IPS-NIHi11 (cell line): Measurements from ENCODE around the gene MARCKS.

ENCODE experiments used
- DNase-seq: peaks from one replicate; pipeline ENCODE4 v3.0.0; 2012; ENCODE audit warnings: mixed read lengths, low spot score

MARCKS gene, protein sequence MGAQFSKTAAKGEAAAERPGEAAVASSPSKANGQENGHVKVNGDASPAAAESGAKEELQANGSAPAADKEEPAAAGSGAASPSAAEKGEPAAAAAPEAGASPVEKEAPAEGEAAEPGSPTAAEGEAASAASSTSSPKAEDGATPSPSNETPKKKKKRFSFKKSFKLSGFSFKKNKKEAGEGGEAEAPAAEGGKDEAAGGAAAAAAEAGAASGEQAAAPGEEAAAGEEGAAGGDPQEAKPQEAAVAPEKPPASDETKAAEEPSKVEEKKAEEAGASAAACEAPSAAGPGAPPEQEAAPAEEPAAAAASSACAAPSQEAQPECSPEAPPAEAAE

DNA sequence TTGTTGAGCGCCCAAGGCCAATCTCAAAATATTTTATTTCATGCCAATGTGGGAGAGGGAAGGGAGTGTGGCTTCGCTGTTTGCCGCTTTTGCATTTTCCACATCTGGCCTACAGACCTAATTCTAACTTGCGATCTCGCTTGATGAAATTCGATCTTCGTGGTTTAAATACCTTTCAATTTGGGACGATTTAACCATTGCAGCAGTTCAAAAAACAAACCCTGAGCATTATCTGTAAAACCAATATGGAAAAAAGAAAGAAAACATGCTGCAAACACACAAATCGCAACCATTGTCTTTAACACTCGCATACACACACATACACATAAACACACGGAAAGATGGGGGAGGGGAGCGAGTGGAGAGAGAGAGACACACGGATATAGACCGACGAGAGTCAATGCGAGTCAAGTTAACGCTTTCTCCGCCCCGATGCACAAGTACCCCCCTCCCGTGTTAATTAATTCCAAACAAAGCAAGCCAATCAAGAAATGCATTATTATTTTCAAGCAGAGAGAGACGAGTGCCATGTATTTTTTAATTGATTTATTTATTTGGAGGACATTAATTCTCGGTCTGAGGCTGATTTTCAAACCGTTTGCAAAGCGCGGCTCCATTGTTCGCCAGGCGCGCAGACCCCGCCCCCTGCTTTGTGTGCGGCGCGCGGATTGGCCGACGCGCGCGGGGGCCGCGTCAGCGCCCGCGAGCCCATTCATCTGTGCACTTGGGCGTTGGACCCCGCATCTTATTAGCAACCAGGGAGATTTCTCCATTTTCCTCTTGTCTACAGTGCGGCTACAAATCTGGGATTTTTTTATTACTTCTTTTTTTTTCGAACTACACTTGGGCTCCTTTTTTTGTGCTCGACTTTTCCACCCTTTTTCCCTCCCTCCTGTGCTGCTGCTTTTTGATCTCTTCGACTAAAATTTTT is at the start of gene MARCKS:
Gene MARCKS, plus strand, starts transcription at position 721 of the 931 bp plus-strand sequence. CDS start 401 bp downstream, outside the sequence.
- DNase-seq, result peak; percentile 86

DNA sequence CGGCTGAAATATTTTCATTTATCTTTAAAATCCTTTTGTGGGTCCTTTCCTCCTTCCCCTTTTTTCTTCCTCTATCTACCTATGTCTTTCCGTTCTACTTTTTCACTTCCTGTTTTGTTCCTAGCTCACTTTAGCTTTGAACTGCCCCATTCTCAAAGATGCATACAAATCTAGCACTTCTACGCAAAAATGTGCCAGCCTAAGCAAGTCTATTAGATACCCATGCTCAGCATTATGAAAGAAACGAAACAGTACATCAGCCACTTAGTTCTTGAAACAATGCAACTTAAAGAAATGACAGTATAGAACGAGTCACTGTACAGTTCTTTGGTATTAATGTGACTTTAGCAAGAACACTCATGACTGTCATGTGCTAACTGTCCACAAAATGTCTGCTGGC is 47.3 kb upstream of the MARCKS start:
- DNase-seq, result no peak

DNA sequence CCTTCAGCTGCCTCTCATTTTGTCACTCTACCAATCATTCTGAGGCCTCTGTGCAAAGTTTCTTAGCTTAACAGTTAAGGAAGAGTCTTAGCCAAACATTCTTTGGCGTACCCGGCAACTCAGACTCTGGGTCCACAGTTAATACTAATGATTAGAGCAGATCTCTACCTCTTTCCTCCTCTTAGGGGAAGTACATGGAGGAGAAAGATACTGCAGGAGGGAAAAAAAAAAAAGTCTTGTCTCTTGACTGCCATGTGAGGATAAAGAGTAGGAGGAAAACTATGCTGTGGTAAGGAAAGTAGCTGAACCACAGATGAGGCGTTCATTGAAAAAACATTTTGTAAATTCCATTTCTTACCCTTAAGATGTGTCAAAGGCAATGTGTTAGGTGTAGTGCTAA is 44.0 kb upstream of the MARCKS start:
- no peak for DNase-seq

DNA sequence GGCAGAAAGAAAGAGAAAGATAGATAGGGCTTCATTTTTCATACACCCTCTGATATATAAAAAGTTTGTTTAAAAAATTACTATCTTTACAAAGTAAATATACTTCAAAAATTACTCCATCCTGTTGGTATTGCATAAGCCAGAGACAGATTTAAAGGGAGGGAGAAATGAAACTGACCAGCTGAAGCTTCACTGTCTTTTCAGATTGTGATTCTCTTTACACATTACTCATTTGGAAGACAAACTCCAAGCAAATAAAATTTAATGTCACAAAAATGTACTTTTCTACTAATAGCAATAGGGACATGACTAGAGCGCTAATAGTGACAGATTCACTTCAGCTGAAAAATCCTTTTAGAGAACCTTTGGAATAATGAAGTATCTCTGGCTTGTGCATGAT is 38.6 kb upstream of the MARCKS start:
- DNase-seq, result no peak

DNA sequence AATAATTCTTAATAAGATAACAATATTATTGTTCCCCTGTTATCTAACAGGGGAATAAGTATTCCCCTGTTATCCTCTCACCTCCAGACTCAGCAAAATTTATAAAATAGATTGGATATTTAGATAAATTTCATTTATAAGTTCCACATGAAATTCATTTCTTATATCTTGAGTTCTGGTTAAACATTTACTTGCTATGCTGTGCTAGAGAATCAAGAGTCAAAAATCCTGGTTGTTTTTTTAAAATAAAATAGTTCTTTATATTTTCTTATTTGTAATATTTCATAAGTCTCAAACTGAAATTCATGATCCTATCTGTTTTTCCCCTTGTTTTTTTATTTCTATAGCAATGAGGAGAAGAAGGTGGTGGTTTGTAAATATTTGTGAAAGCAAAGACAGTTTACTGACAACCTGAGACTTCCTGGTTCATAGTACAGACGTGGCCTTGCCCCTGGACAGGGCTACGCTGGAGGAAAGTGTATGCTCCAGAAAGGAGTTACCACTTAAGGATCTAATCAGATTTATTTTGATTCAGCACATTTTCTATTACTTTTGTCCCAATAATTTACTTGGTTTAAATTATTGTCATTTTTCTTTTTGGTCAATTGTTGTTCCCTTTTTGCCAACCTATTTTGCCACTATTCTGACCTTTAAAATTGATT is 37.8 kb upstream of the MARCKS start:
- no peak for DNase-seq

DNA sequence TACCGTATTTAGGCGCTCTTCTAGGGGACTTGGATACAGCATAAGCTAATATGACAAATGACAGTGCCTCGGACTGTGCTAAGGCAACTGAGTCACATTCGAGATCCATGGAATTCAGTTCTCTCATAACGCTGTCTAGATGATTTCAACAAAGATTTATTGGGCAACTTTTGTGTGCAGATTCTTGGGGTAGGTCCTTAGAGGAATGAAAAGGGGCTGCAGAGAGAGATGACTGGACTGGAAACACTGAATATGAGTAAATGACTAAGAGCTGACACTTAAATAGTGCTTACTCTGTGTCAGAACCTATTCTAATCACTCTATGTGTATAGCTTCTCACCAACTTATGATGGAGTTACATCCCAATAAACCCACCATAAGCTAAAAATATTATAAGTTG is 36.4 kb upstream of the MARCKS start:
- DNase-seq, result no peak

DNA sequence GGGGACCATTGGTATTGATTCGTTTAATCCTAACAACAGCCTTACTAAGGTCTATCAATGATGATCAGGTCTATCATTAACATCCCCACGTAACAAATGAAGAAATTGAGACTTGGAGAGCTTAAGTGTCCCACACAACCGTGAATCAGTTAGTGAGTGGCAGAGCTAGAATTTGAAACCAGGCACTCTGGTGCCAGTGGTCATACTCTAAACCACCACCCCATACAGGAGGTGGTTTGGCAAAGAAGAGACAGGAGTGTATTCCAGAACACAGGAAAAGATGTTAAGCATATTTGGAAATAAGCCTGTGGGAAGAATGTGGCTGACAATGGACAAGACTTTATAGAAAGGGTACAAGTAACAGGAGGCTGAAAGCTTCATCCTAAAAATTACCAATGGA is 35.7 kb upstream of the MARCKS start:
- no peak for DNase-seq

DNA sequence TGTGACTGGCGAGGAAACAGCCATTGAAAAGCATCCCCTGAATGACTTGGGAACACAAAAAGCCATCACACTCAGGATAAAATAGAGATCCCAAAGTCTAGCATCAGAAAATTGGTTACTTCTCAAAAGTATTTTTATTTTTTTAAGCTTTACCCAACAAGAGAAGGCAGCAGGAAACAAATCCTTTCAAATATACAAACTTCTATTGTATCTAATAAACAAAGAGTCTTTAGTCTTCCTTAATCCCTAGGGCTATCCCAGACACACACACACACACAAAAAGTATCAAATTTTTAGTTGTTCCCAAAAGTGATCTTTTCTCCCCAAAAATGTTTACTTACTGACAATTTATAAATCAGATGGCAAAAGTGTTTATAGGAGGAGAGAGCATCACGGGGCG is 33.2 kb upstream of the MARCKS start:
- DNase-seq, result no peak

DNA sequence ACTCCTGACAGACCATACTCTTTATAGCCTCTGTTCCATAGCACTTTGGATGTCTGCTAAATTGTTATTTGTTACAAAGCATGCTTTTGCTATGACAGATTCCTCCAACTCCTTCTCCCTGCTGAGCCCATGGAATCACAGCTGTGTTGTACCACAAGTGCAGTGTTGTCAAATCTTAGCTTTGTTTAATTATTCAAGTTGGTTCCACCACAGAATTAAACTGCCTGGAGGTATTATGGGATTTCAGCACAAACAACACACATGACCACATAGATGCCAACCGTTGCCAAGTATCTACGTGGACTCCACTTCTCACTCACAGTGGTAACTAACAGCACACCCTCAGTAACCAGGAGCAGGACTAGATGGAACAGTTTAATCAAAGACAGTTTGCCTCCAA is 32.7 kb upstream of the MARCKS start:
- DNase-seq, result no peak

DNA sequence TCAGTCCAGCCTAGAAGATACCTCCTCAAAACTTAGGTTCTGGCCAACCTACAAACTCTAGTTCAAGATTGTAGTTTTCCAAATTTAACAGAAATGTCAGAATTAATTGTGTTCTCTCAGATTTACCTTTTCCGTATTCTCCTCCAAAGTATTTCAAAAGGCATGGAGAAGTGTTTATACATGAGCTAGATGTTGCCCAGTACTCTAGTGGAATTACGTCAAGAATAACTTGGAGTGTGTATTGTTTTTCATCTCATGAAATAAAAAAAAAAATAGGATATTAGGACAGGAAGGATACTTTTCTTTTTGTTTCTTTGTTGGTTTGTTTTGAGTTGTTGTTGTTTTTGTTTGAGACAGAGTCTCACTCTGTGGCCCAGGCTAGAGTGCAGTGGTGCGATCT is 32.3 kb upstream of the MARCKS start:
- no peak for DNase-seq

DNA sequence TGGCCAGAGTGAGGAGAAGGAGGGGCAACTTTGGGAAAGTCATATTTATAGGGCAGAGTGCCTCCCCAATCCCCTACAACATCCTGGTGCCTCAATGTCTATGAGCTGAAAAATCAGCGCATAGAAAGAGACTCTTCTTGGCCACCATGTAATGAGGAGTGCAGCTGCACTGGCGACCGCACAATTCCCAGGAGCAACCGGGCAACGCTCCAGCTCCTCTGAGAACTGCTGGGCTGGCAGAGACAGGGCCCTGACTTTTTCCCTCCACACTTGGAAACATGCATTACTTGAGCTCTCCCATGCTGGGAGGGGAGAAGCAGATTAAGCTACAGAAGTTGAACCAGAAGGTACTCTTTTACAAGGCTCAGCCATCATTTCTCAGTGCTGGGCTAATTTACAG is 31.4 kb upstream of the MARCKS start:
- DNase-seq, result peak; percentile 17

DNA sequence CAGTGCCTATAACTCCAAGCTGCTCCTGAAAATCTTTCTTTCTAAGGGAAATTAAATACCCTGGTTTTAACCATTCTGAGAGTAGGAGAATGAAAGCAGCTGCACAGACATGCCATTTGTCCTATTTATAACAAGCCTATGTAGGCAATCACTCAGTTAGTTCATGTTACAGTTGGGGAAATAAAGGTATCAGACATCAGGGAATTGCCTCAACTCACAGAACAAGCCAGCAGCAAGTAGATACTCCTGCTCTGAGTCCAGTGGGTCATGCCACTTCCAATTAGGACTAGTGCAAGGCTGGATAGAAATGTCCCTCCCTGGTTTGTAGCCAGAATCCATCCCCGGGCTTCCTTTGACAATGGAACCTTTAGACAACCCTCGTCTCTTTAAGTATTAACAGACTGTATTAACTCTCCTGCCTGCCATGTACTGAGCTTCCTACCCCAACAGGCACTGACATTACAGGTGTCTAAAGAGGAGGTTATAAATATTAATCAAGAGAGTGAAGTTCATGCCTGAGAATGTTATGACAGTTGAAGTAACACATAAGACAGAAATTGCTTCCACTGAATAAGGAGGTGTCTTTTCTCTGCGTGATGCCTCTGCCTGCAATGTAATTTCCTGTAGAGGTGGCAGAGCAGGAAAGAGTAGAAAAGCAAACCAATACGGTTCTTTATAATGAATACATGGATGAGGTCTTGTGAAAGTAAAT is 28.0 kb upstream of the MARCKS start:
- no peak for DNase-seq

DNA sequence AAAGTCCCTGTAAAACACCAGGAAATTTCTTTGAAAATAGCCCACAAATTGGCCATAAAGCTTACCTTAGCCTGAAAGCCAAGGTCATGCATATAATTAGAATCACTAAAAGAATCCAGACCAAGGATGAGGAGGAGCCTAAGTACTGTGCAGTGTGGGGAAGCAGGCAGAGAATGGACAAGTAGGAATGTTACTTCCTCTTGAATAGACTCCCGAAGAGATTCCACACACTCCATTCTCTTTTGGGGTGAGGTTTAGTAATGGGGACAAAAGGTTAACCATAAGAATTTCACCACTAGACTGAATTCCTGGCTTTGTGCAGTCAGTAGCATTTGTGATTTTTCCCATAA is 27.5 kb upstream of the MARCKS start:
- DNase-seq, result no peak

DNA sequence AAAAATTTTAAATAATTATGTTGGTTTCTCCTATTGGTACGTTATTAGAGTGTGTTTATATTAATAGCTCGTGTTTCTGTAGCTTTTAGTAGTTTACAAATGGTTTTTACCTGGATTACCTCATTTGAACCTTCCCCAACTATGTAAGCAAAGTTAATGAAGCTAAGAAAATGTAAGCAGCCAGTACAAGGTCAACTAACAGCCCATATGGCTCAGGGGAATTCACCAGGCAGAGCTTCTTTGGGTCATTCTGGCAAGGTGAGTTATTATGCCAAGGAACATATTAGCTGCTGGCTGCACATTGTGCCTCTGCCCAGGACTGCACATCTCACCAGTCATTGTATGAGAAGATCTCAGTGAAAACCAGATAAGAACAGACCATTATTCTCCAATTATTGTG is 27.0 kb upstream of the MARCKS start:
- DNase-seq, result no peak

DNA sequence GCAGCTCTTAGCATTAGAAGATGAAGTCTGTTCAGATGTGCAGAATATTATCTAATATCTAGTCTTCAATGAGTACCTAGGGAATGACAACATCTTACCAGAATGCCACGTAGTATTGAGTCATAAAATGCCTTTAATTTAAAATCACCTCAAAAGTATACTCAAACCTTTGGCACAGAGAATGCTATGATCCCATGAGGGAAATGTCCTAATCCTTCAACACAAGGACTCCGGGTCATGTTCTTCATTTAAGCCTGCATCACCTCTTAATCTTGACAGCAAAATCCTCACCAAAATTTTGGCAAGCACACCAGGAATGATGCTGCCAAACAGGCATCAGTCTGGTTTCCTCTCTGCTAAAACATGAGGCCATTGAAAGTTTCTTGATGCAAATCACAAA is 23.6 kb upstream of the MARCKS start:
- DNase-seq, result no peak

DNA sequence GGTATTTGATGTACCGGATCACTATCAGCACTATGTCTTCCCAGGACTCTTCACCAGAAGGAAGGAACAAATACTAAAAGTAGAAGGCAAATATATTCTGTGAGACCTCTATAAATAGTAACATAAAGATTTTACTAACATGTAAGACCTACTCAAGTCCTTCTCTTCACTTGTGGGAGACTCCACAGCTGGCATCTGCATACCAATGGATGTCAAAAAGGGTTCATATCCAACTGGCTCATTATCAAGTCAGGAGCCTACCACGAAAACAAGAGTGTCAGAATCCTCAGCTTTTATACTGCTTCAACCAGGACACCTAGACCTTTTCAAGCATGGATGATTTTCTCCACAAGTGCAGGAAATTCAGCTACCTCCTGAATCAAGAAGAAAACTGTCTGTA is 20.0 kb upstream of the MARCKS start:
- DNase-seq, result no peak

DNA sequence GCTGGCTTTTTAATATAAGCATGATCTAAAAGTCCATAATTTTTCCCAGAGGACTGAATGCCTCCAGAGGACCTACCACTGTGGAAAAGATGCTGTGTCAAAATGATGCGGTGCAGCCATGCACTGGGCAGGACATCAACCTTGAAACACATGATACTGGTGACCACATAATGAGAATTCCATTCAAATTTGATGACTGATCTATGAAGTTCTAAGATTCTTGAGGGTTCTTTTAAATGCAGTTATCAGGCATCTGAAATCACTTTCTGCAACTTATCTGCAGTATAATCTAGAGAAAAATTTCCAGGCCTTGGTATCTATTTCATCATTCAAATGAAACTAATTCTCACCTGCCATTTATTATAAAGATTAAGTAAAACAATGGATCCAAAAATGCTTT is 15.0 kb upstream of the MARCKS start:
- no peak for DNase-seq

DNA sequence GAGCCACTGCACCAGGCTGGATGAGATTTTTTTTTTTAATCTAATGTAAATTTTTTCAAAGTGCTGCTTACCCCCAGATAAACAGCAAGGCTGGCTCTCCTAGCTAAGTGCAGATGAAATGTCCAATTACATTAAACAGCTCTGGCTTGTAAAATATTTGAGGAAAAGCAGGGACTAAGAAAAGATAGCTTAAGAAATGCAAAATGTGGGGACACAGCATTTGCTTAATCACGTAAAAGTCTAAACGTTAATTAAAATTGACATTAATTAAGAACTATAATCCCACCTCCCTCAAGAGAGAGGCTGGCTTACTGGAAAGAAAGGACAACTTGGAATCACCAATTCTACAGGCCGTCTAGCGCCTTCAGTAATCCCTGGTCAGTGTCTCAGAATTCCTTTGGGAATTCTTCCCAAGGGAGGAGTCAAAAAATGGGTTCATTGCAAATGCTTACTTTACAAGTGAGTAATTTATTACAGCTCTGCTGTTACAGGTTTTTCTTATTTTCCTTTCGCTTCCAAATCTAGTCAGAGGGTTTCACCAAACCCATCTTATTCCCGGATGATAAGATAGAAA is 13.6 kb upstream of the MARCKS start:
- DNase-seq, result no peak

DNA sequence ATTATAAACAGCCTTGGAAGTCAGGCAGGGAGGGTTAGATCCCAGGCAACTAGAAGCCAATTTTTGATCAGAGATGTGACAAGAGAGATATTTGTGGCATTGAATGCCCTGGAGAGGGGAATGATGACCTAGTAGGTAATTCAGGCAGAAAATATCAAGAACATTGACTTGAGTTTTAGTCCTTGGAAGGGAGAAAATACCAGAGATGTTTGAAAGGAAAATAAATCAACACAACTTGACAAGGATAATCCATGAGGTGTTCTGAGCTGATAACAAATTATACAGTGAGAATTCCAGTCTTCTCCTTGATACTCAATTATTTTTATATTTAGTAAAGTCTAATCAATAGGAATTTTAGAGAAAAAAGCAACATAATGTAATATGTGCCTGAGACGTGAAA is 10.6 kb upstream of the MARCKS start:
- no peak for DNase-seq

DNA sequence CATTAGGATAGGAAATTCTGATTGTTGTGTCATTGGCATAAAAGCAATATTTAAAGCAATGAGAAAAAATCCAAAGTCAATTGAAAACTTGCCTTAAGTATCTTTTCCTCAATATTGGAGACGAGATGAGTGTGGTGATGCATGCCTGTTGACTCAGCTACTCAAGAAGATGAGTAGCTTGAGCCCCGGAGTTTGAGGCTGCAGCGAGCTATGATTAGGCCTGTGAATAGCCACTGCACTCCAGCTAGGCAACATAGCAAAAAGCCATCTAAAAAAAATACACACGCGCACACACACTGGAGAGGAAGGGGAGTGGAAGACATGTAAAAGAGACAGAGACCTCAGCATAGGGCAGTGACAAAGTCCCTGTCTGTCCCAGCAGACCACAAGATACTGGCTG is 9.7 kb upstream of the MARCKS start:
- no peak for DNase-seq

DNA sequence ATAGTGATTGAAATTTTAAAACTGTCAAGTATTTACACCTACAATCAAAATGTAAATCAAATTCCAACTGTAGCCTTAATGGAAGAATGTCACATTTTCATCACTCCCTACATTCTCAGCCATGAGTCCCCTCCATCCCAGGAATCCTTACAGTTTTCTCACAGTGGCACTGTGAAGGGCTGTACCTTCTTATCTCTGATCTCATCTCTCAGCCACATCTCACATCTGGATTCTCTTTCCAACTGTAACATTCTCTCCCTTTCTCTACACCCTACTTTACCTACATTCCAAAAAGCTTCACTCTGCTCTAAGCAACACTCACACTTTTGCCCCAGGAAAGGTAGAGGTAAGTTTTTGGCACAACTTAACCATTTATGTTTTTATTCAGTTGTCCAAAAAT is 8.9 kb upstream of the MARCKS start:
- no peak for DNase-seq

DNA sequence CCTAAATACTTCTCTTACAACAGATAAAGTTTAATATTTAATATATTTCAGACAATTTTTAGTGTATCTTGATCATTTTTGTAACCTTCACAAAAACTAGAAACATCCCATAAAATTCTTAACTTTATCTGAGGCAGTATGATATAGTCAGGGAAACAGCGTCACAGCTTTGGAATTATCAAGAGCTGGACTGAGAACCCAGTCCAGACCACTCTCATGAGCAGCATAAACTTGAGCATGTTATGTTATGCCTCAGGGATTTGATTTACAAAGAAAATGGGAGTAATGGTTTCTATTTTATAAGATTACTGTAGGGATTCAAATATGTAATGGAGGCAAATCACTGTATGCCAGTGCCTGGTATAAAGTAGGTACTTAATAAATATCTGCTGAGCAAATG is 8.3 kb upstream of the MARCKS start:
- no peak for DNase-seq
